GM23338 (cell line): ENCODE measurements around the gene ZNF878. TPM values are rescaled to one million over a fixed set of nuclear protein-coding genes. Genes with fewer than 3 reads are reported as not detected.

ENCODE experiments used
- ATAC-seq: fragments of 200-7000 bp; cut with Tn5 transposase; 3 replicates; pipeline ENCODE4 v1.9.1; 2020
- DNase-seq: peaks from one replicate; pipeline ENCODE4 v3.0.0-alpha.2; 2015; ENCODE audit warnings: low spot score
- H2AFZ ChIP-seq: fragments of 200-600 bp; sonication (generic); 2 replicates; pipeline ENCODE4 v1.8.0; 2016; ENCODE audit warnings: antibody characterized with exemption, mild to moderate bottlenecking, moderate library complexity
- H3F3A ChIP-seq: fragments of 200-600 bp; sonication (generic); replicated peaks from 2 replicates; pipeline ENCODE4 v1.8.0; 2017; ENCODE audit warnings: antibody characterized with exemption, mixed run types, low read depth
- H3K27ac ChIP-seq: fragments of 200-600 bp; sonication (generic); 2 replicates; pipeline ENCODE4 v1.6.1; 2016; ENCODE audit warnings: low read depth
- H3K27me3 ChIP-seq: fragments of 200-600 bp; sonication (generic); 2 replicates; pipeline ENCODE4 v1.8.0; 2016; ENCODE audit warnings: mild to moderate bottlenecking, mixed run types, moderate library complexity; ENCODE audit not compliant: insufficient read depth
- H3K36me3 ChIP-seq: fragments of 200-600 bp; sonication (generic); 2 replicates; pipeline ENCODE4 v1.8.0; 2016; ENCODE audit warnings: mild to moderate bottlenecking; ENCODE audit not compliant: insufficient read depth
- H3K4me1 ChIP-seq: fragments of 200-600 bp; sonication (generic); 2 replicates; pipeline ENCODE4 v1.8.0; 2016; ENCODE audit warnings: mild to moderate bottlenecking, moderate library complexity; ENCODE audit not compliant: insufficient read depth
- H3K4me2 ChIP-seq: fragments of 200-600 bp; sonication (generic); 2 replicates; pipeline ENCODE4 v1.7.1; 2017; ENCODE audit warnings: mixed run types
- H3K4me3 ChIP-seq: fragments of 200-600 bp; sonication (generic); 2 replicates; pipeline ENCODE4 v1.6.1; 2016; ENCODE audit warnings: mixed run types
- H3K79me2 ChIP-seq: fragments of 200-600 bp; sonication (generic); replicated peaks from 2 replicates; pipeline ENCODE4 v1.8.0; 2017; ENCODE audit warnings: mild to moderate bottlenecking; ENCODE audit not compliant: insufficient read depth
- H3K9me2 ChIP-seq: fragments of 200-600 bp; sonication (generic); 2 replicates; pipeline ENCODE4 v1.8.0; 2017; ENCODE audit not compliant: insufficient read depth
- H4K20me1 ChIP-seq: fragments of 200-600 bp; sonication (generic); replicated peaks from 2 replicates; pipeline ENCODE4 v1.8.0; 2017; ENCODE audit warnings: mild to moderate bottlenecking; ENCODE audit not compliant: insufficient read depth
- H3K27ac Mint-ChIP-seq: 2 replicates; pipeline ENCODE4 v1.8.0; 2020; ENCODE audit warnings: inconsistent platforms, mild to moderate bottlenecking, moderate library complexity, mixed read lengths
- H3K27me3 Mint-ChIP-seq: 3 replicates; pipeline ENCODE4 v1.8.0; 2022; ENCODE audit warnings: low read depth, mild to moderate bottlenecking, moderate library complexity, mixed read lengths, inconsistent platforms; ENCODE audit not compliant: insufficient read depth, poor library complexity
- H3K36me3 Mint-ChIP-seq: 3 replicates; pipeline ENCODE4 v1.8.0; 2021; ENCODE audit warnings: low read depth, mild to moderate bottlenecking, inconsistent platforms, moderate library complexity, mixed read lengths
- H3K4me1 Mint-ChIP-seq: 3 replicates; pipeline ENCODE4 v1.8.0; 2020; ENCODE audit warnings: mild to moderate bottlenecking, inconsistent platforms, mixed read lengths
- H3K4me3 Mint-ChIP-seq: 3 replicates; pipeline ENCODE4 v1.8.0; 2021; ENCODE audit warnings: moderate library complexity, mild to moderate bottlenecking, inconsistent platforms, mixed read lengths
- H3K9me3 Mint-ChIP-seq: 3 replicates; pipeline ENCODE4 v1.8.0; 2020; ENCODE audit warnings: moderate library complexity, mild to moderate bottlenecking, inconsistent platforms, mixed read lengths
- CREB1 ChIP-seq: fragments of 250-450 bp; sonication (Bioruptor Pico); IDR thresholded peaks from 2 replicates; pipeline ENCODE4 v1.5.0; 2020; ENCODE audit warnings: low read depth, mild to moderate bottlenecking, moderate library complexity
- CTCF ChIP-seq, 2 experiments: fragments of 200-600 bp in 1 of 2; sonication (generic) in 1 of 2; conservative IDR thresholded peaks; 2 replicates each; pipeline versions ENCODE4 v1.5.1 to v1.6.1; 2016 to 2017; ENCODE audit warnings: antibody characterized with exemption in 2 of 2, low read depth in 2 of 2, mild to moderate bottlenecking in 2 of 2, moderate library complexity in 1 of 2
- NANOG ChIP-seq: IDR thresholded peaks from 2 replicates; pipeline ENCODE4 v1.6.1; 2016; ENCODE audit warnings: antibody characterized with exemption, borderline replicate concordance
- POLR2AphosphoS5 ChIP-seq: IDR thresholded peaks from 2 replicates; pipeline ENCODE4 v1.6.1; 2016; ENCODE audit warnings: antibody characterized with exemption, low read depth
- REST ChIP-seq: IDR thresholded peaks from one replicate; pipeline ENCODE4 v1.6.1; 2018; ENCODE audit warnings: antibody characterized with exemption; ENCODE audit not compliant: unreplicated experiment
- STAT1 ChIP-seq: IDR thresholded peaks from one replicate; pipeline ENCODE4 v1.6.1; 2016; ENCODE audit warnings: antibody characterized with exemption; ENCODE audit not compliant: unreplicated experiment
- ZNF114 ChIP-seq: fragments of 250-450 bp; sonication (Bioruptor Pico); IDR thresholded peaks from 2 replicates; pipeline ENCODE4 v1.5.0; 2020; ENCODE audit warnings: mild to moderate bottlenecking, moderate library complexity
- ZNF331 ChIP-seq: fragments of 250-450 bp; sonication (Bioruptor Pico); IDR thresholded peaks from 2 replicates; pipeline ENCODE4 v1.5.0; 2020; ENCODE audit warnings: low read depth, mild to moderate bottlenecking, moderate library complexity
- polyA plus RNA-seq: library from polyadenylated mRNA; unstranded; fragments of >200 nt; fragmentation: Nextera tagmentation; extraction: Ambion mirVana; gene quantifications from 2 replicates; pipeline ENCODE4 v1.2.1, GENCODE V29; 2016
- total RNA-seq: library from RNA; depleted of rRNA; stranded (reverse); fragments of >200 nt; shearing (Covaris generic); gene quantifications from 2 replicates; pipeline ENCODE4 v1.2.3, GENCODE V29; 2014
- TF ChIP-seq, protein P1 (sequence below): fragments of 250-450 bp; sonication (Bioruptor Pico); IDR thresholded peaks from 2 replicates; pipeline ENCODE4 v1.5.0; 2020; ENCODE audit warnings: mild to moderate bottlenecking, moderate library complexity

The ZNF878 gene
- total and polyA plus RNA-seq, 2 experiments from 2014 or later, result 8.7 to 16.4 TPM

DNA sequence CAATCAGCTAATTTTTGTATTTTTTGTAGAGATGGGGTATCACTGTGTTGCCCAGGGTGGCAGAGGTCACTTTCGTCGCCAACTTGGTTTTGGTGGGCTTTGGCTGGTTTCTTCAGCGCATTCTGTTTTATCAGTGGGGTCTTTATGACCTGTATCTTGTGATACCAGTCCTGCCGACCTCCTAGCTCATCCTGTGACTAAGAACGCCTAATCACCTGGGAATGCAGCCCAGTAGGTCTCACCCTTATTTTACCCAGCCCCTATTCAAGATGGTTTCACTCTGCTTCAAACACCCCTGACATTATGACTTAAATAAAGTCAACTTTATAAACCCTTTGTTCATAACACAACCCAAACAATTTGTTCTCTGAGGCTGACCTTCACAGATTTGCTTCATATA lies 3.0 kb upstream of the ZNF878 start (continued):
- TF ChIP-seq, protein P1, sequence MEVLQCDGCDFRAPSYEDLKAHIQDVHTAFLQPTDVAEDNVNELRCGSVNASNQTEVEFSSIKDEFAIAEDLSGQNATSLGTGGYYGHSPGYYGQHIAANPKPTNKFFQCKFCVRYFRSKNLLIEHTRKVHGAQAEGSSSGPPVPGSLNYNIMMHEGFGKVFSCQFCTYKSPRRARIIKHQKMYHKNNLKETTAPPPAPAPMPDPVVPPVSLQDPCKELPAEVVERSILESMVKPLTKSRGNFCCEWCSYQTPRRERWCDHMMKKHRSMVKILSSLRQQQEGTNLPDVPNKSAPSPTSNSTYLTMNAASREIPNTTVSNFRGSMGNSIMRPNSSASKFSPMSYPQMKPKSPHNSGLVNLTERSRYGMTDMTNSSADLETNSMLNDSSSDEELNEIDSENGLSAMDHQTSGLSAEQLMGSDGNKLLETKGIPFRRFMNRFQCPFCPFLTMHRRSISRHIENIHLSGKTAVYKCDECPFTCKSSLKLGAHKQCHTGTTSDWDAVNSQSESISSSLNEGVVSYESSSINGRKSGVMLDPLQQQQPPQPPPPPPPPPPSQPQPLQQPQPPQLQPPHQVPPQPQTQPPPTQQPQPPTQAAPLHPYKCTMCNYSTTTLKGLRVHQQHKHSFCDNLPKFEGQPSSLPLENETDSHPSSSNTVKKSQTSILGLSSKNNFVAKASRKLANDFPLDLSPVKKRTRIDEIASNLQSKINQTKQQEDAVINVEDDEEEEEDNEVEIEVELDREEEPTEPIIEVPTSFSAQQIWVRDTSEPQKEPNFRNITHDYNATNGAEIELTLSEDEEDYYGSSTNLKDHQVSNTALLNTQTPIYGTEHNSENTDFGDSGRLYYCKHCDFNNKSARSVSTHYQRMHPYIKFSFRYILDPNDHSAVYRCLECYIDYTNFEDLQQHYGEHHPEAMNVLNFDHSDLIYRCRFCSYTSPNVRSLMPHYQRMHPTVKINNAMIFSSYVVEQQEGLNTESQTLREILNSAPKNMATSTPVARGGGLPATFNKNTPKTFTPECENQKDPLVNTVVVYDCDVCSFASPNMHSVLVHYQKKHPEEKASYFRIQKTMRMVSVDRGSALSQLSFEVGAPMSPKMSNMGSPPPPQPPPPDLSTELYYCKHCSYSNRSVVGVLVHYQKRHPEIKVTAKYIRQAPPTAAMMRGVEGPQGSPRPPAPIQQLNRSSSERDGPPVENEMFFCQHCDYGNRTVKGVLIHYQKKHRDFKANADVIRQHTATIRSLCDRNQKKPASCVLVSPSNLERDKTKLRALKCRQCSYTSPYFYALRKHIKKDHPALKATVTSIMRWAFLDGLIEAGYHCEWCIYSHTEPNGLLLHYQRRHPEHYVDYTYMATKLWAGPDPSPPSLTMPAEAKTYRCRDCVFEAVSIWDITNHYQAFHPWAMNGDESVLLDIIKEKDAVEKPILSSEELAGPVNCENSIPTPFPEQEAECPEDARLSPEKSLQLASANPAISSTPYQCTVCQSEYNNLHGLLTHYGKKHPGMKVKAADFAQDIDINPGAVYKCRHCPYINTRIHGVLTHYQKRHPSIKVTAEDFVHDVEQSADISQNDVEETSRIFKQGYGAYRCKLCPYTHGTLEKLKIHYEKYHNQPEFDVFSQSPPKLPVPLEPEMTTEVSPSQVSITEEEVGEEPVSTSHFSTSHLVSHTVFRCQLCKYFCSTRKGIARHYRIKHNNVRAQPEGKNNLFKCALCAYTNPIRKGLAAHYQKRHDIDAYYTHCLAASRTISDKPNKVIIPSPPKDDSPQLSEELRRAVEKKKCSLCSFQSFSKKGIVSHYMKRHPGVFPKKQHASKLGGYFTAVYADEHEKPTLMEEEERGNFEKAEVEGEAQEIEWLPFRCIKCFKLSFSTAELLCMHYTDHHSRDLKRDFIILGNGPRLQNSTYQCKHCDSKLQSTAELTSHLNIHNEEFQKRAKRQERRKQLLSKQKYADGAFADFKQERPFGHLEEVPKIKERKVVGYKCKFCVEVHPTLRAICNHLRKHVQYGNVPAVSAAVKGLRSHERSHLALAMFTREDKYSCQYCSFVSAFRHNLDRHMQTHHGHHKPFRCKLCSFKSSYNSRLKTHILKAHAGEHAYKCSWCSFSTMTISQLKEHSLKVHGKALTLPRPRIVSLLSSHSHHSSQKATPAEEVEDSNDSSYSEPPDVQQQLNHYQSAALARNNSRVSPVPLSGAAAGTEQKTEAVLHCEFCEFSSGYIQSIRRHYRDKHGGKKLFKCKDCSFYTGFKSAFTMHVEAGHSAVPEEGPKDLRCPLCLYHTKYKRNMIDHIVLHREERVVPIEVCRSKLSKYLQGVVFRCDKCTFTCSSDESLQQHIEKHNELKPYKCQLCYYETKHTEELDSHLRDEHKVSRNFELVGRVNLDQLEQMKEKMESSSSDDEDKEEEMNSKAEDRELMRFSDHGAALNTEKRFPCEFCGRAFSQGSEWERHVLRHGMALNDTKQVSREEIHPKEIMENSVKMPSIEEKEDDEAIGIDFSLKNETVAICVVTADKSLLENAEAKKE (CRISPR knock-in tag), result no peak
- no peak for TF ChIP-seq NANOG

- no peaks in the 10 kb centered on the region for H4K20me1 ChIP-seq
- peak overlapping the region; percentile 41; the same call in 2 of the 3 replicates for H3K4me3 Mint-ChIP-seq
- DNase-seq (no peak), ATAC-seq (no peak)
- peak overlapping the region; percentile 94 for H3K27ac ChIP-seq
- H3K4me2 ChIP-seq, result peak overlapping the region; percentile 90
- peaks cover 3% of the 10 kb centered on the region for H3K27me3 Mint-ChIP-seq
- H3K4me1 ChIP-seq, result peaks cover 13% of the 10 kb centered on the region; the same call in 1 of the 2 replicates
- H3K36me3 ChIP-seq, result peaks cover 18% of the 10 kb centered on the region
- no peaks in the 10 kb centered on the region for H3K4me1 Mint-ChIP-seq
- no peak overlapping the region for H2AFZ ChIP-seq
- H3K27me3 ChIP-seq, result peaks cover 4% of the 10 kb centered on the region; the same call in 1 of the 2 replicates
- peaks cover 91% of the 10 kb centered on the region for H3K9me3 Mint-ChIP-seq
- H3F3A ChIP-seq, result peaks cover 18% of the 10 kb centered on the region
- H3K27ac Mint-ChIP-seq, result no peak overlapping the region
- H3K36me3 Mint-ChIP-seq, result peaks cover 42% of the 10 kb centered on the region
- H3K79me2 ChIP-seq, result peaks cover 39% of the 10 kb centered on the region
- no peaks in the 10 kb centered on the region for H3K9me2 ChIP-seq
- peak overlapping the region; percentile 99 for H3K4me3 ChIP-seq
- TF ChIP-seq CTCF (conservative IDR thresholded peaks at IDR 0.05; ENCODE audit: low read depth in 2 of 2) (no peak), REST (no peak), STAT1 (no peak), POLR2AphosphoS5 (no peak), ZNF331 (CRISPR knock-in tag) (no peak), CREB1 (CRISPR knock-in tag) (no peak), ZNF114 (CRISPR knock-in tag) (no peak)
Measured at GRCh38 chr19:12052091-12052496, 667 bp downstream of the ZNF878 start.
